Measurements from ENCODE around the gene PROB1. TPM values are rescaled to one million over a fixed set of nuclear protein-coding genes. Genes with fewer than 3 reads are reported as not detected.

The PROB1 gene
- total RNA-seq, 1 experiment from 2014 or later: 3.4 TPM

DNA sequence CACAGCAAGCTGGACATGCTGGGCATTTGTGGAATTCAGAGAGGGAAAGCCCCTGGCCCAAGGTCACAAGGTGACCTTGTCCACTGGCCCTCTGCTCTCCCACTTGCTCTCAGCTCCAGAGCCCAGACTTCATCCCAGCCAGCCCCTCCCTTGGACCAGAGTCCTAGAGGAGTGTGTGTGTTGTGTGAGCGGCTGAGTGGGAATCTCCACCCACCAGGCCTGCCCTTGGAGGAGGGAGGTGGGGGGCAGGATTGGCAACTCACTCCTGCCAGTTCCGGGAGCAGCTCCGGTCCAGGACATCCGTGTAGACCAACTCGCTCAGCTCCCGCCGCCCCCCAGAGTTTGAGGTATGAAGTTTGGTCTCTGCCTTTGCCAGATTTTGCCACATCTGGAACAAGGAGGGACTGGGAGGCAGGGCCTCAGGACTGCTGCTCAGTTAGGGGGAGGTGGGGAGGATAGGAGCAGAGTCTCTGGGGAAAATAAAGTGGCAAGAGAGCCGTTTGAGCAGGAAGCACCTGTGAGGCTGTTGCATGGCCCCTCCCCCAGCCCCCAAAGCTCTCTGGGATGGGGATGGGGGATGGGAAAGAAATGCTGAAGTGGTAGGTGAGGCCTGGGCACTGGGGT, 6.6 kb downstream of the PROB1 start:
- H3K4ac ChIP-seq (ENCODE audit: low read depth, low read length): no peak overlapping the region
- TF ChIP-seq, protein P1, sequence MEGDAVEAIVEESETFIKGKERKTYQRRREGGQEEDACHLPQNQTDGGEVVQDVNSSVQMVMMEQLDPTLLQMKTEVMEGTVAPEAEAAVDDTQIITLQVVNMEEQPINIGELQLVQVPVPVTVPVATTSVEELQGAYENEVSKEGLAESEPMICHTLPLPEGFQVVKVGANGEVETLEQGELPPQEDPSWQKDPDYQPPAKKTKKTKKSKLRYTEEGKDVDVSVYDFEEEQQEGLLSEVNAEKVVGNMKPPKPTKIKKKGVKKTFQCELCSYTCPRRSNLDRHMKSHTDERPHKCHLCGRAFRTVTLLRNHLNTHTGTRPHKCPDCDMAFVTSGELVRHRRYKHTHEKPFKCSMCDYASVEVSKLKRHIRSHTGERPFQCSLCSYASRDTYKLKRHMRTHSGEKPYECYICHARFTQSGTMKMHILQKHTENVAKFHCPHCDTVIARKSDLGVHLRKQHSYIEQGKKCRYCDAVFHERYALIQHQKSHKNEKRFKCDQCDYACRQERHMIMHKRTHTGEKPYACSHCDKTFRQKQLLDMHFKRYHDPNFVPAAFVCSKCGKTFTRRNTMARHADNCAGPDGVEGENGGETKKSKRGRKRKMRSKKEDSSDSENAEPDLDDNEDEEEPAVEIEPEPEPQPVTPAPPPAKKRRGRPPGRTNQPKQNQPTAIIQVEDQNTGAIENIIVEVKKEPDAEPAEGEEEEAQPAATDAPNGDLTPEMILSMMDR (conservative IDR thresholded peaks at IDR 0.05): no peak
- H2AK5ac ChIP-seq (ENCODE audit: insufficient read length, low read length): no peak overlapping the region
- Mint-ChIP-seq H3K27me3 (ENCODE audit: low read depth) (peaks cover 13% of the 10 kb centered on the region), H3K27ac (peak overlapping the region in 2 of 3 experiments; percentile 57 to 83; a peak in 4 of 7 replicates), H3K4me1 (peaks cover 15 to 38% of the 10 kb centered on the region in 2 experiments), H3K36me3 (ENCODE audit: insufficient read depth in 1 of 3, low read depth in 3 of 3) (no peaks in the 10 kb centered on the region; a peak in 1 of 7 replicates), H3K9me3 (no peaks in the 10 kb centered on the region), H3K4me3 (peak overlapping the region in 1 of 2 experiments; percentile 22; a peak in 2 of 5 replicates)
- no peak overlapping the region for H3T11ph ChIP-seq (ENCODE audit: low read length)
- H3K56ac ChIP-seq (ENCODE audit: insufficient read length, low read depth, low read length): no peak overlapping the region
- no peak overlapping the region for H2BK15ac ChIP-seq (ENCODE audit: low read depth, low read length)
- H3K79me1 ChIP-seq (ENCODE audit: insufficient read depth, low read depth, low read length, poor library complexity, severe bottlenecking): no peaks in the 10 kb centered on the region
- H3K23ac ChIP-seq (ENCODE audit: insufficient read length, low read depth, low read length): no peak overlapping the region
- no peak overlapping the region for H2AFZ ChIP-seq (ENCODE audit: low read length)
- peak overlapping the region; percentile 70 for H3K14ac ChIP-seq (ENCODE audit: insufficient read depth, low read length)
- no CpG with 5 or more reads among the region's 8 CpGs for WGBS (ENCODE audit: extremely low coverage, insufficient read length, low lambda C conversion rate)
- peaks cover 3% of the 10 kb centered on the region; the same call in 1 of the 2 replicates for H3K4me1 ChIP-seq (ENCODE audit: insufficient read depth, low read length)
- H2BK5ac ChIP-seq (ENCODE audit: insufficient read length, low read length): no peak overlapping the region
- H2BK20ac ChIP-seq (ENCODE audit: low read depth, low read length, poor library complexity, severe bottlenecking): no peak overlapping the region
- no peak overlapping the region for H2BK120ac ChIP-seq (ENCODE audit: low read depth, low read length, poor library complexity, severe bottlenecking)
- H3K27me3 ChIP-seq (ENCODE audit: insufficient read depth, low read length): peaks cover under 1% of the 10 kb centered on the region; the same call in 1 of the 2 replicates
- no peak overlapping the region for H4K91ac ChIP-seq (ENCODE audit: insufficient read length, low read depth, low read length)
- H4K20me1 ChIP-seq (ENCODE audit: control insufficient read depth, insufficient read depth, insufficient read length): peaks cover 2% of the 10 kb centered on the region
- no peak overlapping the region for H2BK12ac ChIP-seq (ENCODE audit: insufficient read length, low read depth, low read length)
- H3K4me2 ChIP-seq (ENCODE audit: insufficient read depth, insufficient read length, low read length): no peak overlapping the region
- H3K9ac ChIP-seq (ENCODE audit: extremely low read depth, insufficient read length, low read length): no peak overlapping the region
- no peak overlapping the region for H3K27ac ChIP-seq (ENCODE audit: insufficient read length, low read depth, low read length)
- no peak overlapping the region for H4K5ac ChIP-seq (ENCODE audit: insufficient read length, low read depth, low read length)
- no peak for DNase-seq
- no peaks in the 10 kb centered on the region for H3K9me3 ChIP-seq (ENCODE audit: control insufficient read depth, low read depth, low read length)
- H3K23me2 ChIP-seq (ENCODE audit: insufficient read length, low read depth, low read length, poor library complexity, severe bottlenecking): peaks cover 7% of the 10 kb centered on the region
- no peaks in the 10 kb centered on the region for H3K79me2 ChIP-seq (ENCODE audit: insufficient read depth, low read length)
- H3K18ac ChIP-seq (ENCODE audit: insufficient read length, low read depth, low read length): peak overlapping the region; percentile 45
- H4K8ac ChIP-seq (replicated peaks; ENCODE audit: insufficient read length, low read depth, low read length): no peak overlapping the region
